KMS-11 (cell line): Measurements from ENCODE around the gene CDH24.

Experiments used
- H2AFZ ChIP-seq: fragments of 200-600 bp; sonication (generic); 2 replicates; pipeline ENCODE4 v1.6.1; 2016; ENCODE audit warnings: antibody characterized with exemption, mixed run types, low read depth
- H3K27ac ChIP-seq: fragments of 200-600 bp; sonication (generic); 2 replicates; pipeline ENCODE4 v1.6.1; 2016; ENCODE audit warnings: mild to moderate bottlenecking, mixed run types
- H3K27me3 ChIP-seq: fragments of 200-600 bp; sonication (generic); 2 replicates; pipeline ENCODE4 v1.6.1; 2017; ENCODE audit warnings: mild to moderate bottlenecking, low read depth, mixed run types, moderate library complexity; ENCODE audit not compliant: insufficient read depth
- H3K36me3 ChIP-seq: fragments of 200-600 bp; sonication (generic); 2 replicates; pipeline ENCODE4 v1.6.1; 2017; ENCODE audit warnings: mild to moderate bottlenecking, mixed run types; ENCODE audit not compliant: insufficient read depth
- H3K4me1 ChIP-seq: fragments of 200-600 bp; sonication (generic); 2 replicates; pipeline ENCODE4 v1.6.1; 2016; ENCODE audit warnings: mild to moderate bottlenecking, low read depth, mixed run types; ENCODE audit not compliant: poor library complexity, severe bottlenecking
- H3K4me2 ChIP-seq: fragments of 200-600 bp; sonication (generic); 2 replicates; pipeline ENCODE4 v1.7.0; 2016; ENCODE audit warnings: mild to moderate bottlenecking, mixed run types
- H3K4me3 ChIP-seq: fragments of 200-600 bp; sonication (generic); IDR thresholded peaks from 2 replicates; pipeline ENCODE4 v1.6.1; 2017; ENCODE audit warnings: low read depth, low read length, mixed read lengths; ENCODE audit not compliant: insufficient read depth
- H3K79me2 ChIP-seq: fragments of 200-600 bp; sonication (generic); 2 replicates; pipeline ENCODE4 v1.6.1; 2016; ENCODE audit warnings: low read depth, mixed run types; ENCODE audit not compliant: insufficient read depth
- H3K9ac ChIP-seq: fragments of 200-600 bp; sonication (generic); 2 replicates; pipeline ENCODE4 v1.6.1; 2016; ENCODE audit warnings: mild to moderate bottlenecking, mixed run types
- H4K20me1 ChIP-seq: fragments of 200-600 bp; sonication (generic); 2 replicates; pipeline ENCODE4 v1.6.1; 2016; ENCODE audit warnings: mild to moderate bottlenecking, mixed run types; ENCODE audit not compliant: insufficient read depth
- TF ChIP-seq, protein P1 (sequence below): fragments of 200-600 bp; sonication (generic); conservative IDR thresholded peaks from 2 replicates; pipeline ENCODE4 v1.6.1; 2017; ENCODE audit warnings: low read depth, mild to moderate bottlenecking, antibody characterized with exemption, low read length, moderate library complexity, mixed read lengths

The CDH24 gene

DNA sequence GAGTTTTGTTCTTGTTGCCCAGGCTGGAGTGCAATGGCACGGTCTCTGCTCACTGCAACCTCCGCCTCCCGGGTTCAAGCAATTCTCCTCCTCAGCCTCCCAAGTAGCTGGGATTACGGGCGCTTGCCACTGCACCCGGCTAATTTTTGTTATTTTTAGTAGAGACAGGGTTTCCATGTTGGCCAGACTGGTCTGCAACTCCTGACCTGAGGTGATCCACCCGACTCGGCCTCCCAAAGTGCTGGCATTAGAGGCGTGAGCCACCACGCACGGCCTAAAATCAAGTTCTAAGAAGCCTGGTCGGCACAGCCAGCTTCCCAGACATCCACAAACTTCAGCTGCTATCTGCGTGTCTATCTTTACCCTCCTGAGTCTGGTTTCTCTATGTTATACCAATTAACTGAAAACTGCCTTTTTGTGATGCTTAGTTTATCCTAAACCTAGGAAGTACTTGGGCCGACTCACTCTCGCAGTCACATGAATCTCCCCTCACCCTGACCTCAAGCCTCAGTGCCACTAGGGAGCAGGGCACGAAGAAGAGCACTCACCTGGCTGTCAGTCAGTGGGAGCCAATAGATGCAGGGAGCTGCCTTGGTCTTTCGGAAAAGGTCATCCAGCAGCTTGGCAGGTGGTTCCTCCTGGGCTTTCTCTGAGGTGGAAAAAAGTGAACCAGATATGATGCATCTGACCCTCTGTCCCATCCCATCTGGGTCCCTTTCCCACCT, 3.4 kb upstream of the CDH24 start:
- no peak overlapping the region for H3K9ac ChIP-seq
- no peaks in the 10 kb centered on the region; the same call in 1 of the 2 replicates for H3K36me3 ChIP-seq
- TF ChIP-seq, protein P1, sequence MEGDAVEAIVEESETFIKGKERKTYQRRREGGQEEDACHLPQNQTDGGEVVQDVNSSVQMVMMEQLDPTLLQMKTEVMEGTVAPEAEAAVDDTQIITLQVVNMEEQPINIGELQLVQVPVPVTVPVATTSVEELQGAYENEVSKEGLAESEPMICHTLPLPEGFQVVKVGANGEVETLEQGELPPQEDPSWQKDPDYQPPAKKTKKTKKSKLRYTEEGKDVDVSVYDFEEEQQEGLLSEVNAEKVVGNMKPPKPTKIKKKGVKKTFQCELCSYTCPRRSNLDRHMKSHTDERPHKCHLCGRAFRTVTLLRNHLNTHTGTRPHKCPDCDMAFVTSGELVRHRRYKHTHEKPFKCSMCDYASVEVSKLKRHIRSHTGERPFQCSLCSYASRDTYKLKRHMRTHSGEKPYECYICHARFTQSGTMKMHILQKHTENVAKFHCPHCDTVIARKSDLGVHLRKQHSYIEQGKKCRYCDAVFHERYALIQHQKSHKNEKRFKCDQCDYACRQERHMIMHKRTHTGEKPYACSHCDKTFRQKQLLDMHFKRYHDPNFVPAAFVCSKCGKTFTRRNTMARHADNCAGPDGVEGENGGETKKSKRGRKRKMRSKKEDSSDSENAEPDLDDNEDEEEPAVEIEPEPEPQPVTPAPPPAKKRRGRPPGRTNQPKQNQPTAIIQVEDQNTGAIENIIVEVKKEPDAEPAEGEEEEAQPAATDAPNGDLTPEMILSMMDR, result no peak
- H2AFZ ChIP-seq, result no peak overlapping the region
- no peaks in the 10 kb centered on the region for H3K79me2 ChIP-seq
- no peaks in the 10 kb centered on the region for H3K27me3 ChIP-seq
- H3K4me2 ChIP-seq, result no peak overlapping the region
- peaks cover 6% of the 10 kb centered on the region for H3K4me1 ChIP-seq
- no peaks in the 10 kb centered on the region for H4K20me1 ChIP-seq
- H3K4me3 ChIP-seq, result no peak overlapping the region
- no peak overlapping the region for H3K27ac ChIP-seq

DNA sequence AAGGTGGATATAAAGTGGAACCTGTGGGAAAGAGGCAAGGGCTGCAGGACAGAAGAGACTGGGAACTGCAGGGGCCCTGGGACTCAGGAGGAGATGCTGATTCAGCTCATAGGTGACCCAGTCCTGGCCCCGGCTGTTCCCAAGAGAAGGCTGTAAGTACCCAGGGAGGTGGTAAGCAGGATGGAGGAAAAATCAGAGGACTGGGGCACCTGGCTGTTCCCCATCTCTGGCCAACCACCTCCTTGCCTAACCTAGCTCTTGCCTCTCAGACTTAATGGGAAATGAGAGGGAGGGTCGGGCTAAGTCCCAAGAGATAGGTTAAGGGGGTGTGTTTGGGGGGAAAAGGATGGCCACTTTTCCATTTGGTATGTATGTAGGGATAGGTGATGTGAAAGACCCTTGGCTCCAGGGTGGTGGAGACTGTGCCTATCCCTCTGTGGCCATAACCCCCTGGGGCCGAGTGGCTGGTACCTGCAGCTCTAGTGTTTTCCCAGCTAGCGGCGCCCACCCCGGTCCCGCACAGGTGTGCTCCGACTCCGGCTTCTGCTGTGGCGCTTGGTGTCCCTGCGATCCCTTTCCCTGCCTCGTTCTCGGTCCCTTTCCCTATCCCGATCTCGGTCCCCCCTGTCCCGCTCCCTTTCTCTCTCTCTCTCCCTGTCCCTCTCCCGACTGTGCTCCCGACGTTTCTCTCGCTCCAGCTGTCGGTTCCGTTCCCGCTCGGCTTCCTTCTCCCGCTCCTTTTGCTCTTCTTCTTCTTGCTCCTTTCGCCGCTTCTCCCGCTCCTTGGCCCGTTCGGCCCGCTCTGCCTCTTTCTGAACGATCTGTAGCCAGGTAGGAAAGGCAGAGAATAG, 1.6 kb upstream of the CDH24 start:
- Histone ChIP-seq H3K4me1 (peaks cover 12% of the 10 kb centered on the region), H3K4me2 (no peak overlapping the region), H3K27ac (no peak overlapping the region), H3K79me2 (no peaks in the 10 kb centered on the region), H3K9ac (no peak overlapping the region), H4K20me1 (no peaks in the 10 kb centered on the region), H2AFZ (no peak overlapping the region), H3K4me3 (no peak overlapping the region), H3K36me3 (no peaks in the 10 kb centered on the region; the same call in 1 of the 2 replicates), H3K27me3 (no peaks in the 10 kb centered on the region)
- TF ChIP-seq, protein P1, result no peak

DNA sequence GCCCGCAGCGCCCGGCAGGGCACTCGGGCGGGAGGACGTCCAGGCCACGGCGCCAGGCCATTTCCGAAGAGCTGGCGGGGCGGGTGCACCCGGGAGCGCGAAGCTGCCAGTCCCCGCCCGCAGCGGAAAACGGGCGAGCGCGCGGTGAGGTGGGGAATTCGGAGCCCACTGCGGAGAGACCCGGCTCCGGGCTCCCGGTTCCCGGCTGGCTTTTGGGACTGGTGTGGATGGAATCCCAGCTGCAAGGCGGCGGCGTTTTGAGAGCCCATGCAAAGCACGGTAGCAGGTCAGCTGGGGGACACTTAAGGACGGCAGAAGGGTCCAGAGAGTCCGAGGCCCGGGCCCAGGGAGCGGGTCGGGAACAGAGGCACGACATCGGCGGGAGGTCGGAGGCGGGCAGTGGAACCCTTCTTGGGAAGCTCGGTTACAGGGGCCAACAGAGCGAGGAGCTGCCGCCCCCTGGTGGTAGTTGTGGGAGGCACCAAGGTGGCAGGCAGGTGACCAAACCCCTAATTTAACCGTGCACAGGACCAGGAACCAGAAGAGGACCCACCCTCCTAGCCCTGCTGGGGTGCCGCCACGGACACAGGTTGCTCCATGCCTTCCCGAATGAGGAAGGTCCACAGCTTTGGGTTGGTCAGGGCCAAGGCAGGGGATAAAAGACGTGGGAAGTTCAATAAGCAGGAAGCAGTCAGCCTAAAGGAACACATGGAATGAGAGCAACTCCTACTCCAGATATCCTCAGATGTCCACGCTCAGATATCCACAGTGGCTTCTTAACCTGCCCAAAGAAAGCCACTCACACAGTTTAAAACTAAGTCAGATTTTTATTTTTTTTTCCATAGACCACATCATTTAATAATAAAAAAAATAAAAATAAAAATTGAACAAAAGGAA, 685 bp upstream of the CDH24 start:
- H3K27ac ChIP-seq, result no peak overlapping the region
- H3K79me2 ChIP-seq, result no peaks in the 10 kb centered on the region
- TF ChIP-seq, protein P1, result peak; percentile 78
- peak overlapping the region; percentile 47; the same call in 1 of the 2 replicates for H2AFZ ChIP-seq
- H3K9ac ChIP-seq, result peak overlapping the region; percentile 18; the same call in 1 of the 2 replicates
- no peaks in the 10 kb centered on the region for H3K27me3 ChIP-seq
- H3K4me2 ChIP-seq, result peak overlapping the region; percentile 37; the same call in 1 of the 2 replicates
- peaks cover 12% of the 10 kb centered on the region for H3K4me1 ChIP-seq
- H4K20me1 ChIP-seq, result no peaks in the 10 kb centered on the region
- H3K36me3 ChIP-seq, result no peaks in the 10 kb centered on the region
- H3K4me3 ChIP-seq, result no peak overlapping the region
